Forelimb muscle (tissue), 1 donor: ENCODE data around the gene SLC7A6. TPM values are rescaled to one million over a fixed set of nuclear protein-coding genes. Genes with fewer than 3 reads are reported as not detected.
A peak's percentile ranks its signal among the peaks of the same experiment; 100 is the strongest.

Experiments used
- DNase-seq: peaks from one replicate; pipeline ENCODE4 v3.0.0-alpha.2; 2013; ENCODE audit warnings: low read depth
- polyA plus RNA-seq: library from polyadenylated mRNA; unstranded; fragments of 120-200 nt; gene quantifications from one replicate; pipeline ENCODE4 v1.2.1, GENCODE V29; 2013; ENCODE audit not compliant: insufficient read length

SLC7A6 gene
- polyA plus RNA-seq, result 7.9 TPM

DNA sequence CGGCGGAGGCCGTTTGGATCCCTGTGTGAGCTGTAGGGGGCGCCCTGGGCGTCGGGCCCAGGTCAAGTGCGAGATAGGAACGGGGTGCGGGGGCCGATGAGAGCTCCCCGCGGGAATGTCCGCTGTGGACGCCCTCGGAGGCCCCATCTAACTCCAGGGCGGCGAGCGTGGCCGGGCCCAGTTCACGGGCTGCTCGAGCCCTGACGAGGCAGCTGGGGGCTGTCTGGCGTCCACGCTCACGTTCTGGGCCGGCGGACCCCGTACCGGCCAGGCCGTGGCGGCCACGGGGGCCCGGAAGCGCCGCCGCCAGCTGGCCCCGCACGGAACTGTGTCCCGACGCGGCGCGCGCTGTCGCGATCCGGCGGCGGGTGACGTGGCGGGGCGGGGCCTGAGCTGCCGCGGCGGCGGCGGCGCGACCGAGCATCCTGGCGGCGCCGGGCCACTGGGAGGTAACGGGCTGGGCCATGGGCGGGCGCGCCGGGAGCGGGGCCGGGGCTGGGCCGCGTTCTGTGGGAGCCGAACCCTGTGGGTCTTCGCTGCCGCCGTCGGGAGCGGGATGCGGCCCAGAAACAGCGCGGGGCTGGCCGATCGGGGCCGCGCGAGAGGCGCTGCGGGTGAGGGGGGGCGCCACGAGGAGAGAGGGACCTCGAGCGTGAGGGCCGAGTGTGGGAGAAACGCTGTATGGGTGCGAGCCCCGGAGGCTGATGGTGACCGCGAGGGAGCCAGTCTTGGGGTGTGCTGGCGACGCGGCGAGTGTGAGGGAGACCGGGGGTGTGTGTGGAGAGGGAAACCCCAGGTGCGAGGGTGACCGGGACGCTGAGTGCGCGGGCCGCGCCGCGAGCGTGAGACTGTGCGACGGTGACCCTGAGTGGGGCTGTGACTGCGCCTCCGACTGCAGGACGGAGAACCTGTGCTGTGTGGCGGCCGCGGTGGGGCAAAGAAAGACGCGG lies at the start of gene SLC7A6:
SLC7A6 (plus strand) TSS at position 399 of the 950 bp plus-strand sequence. CDS start 10,201 bp downstream, outside the sequence.
- no peak for DNase-seq

DNA sequence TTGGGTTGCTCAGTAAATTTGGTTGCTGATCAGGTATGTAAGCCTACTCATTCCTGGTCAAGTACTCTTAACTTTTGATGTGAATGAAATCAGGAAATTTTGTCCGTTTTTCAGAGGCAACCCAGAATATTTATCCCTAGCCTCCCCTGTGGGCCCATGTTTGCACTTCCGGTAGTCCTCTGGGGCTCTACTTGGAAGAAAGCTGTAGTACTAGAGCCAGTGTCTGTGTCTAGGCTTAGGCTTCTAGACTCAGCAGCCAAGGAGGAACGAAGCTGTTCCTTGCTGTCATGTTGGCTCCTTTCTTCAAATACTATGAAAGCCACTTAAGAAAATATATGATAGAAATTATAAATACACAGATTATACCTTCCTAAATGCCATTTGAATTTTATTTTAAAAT lies 49.6 kb upstream of the SLC7A6 start:
- DNase-seq, result no peak

DNA sequence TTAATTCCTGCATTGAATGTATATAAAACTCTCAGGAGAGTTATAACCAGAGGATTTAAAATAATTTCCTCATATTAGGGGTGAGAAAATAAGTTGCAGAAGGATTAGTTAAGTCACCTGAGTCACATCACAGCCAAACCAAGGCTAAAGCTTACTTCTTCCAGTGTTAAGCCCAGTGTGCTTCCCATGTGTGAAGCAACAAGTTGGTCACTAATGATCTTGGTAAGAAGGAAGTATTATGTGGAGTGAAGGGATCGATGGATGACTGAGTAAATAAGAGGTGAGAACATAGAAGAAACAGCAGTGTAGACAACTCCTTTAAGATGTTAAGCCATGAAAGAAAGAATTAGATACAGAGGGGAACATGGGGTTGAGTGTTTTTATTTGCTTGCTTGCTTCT lies 49.0 kb upstream of the SLC7A6 start:
- DNase-seq, result no peak

DNA sequence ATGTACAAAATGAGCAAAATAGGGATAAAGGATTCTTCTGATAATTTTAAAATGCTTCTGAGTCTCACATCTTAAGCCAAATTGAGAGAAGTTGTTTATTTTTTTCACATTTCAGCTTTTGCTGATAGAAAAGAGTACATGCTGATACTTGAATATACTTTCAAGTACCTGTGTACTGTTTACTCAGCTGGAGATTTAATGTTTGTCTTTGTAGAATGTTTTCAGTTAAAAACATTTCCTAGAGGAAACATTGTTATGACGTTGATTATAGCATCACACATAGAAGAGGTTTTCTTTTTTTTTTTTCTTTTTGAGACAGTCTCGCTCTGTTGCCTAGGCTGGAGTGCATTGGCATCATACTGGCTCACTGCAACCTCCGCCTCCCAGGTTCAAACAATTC lies 48.1 kb upstream of the SLC7A6 start:
- no peak for DNase-seq

DNA sequence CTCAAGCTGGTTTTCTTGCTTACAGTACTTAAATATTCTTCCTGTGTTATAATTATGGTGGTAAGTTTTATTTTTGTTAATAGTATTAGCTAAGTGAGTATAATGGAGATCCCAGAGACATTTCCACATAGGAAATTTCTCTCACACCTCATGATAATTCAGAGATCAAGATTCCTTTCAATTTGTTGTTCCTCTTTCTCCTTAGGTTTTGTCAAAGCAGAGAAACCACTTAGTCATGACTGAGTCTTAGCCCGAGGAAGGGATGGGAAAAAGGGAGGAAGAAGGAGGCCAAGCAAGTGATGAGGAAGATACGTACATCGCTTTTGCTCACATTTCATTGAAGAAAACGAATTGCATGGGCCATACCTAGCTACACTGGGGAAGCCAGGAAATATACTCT lies 46.8 kb upstream of the SLC7A6 start:
- no peak for DNase-seq

DNA sequence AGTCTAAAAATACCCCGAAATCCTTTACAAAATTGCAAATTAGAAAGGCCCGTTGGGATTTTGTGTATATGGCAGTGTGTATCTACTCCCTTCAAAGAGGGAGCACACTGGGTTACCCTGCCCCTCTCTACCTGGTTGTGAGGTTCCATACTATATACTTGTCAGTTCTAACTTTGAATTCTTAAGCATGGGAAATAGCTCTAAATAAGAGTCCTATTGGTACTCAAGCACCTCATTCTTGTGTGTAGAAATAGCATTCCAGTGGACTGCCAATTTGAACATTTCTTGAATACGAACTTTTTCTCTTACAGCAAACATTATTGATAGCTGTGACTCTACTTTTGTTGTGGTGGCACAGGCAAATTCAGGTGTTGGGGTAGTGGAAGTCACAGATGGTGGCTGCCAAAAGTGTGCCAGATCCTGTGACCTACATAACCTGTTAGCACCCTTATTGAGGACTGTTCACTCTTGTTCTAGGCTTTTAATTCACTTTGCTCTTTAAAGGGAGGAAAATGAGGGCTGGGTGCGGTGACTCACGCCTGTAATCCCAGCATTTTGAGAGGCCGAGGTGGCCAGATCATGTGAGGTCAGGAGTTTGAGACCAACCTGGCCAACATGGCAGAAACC lies 44.5 kb upstream of the SLC7A6 start:
- DNase-seq, result no peak

DNA sequence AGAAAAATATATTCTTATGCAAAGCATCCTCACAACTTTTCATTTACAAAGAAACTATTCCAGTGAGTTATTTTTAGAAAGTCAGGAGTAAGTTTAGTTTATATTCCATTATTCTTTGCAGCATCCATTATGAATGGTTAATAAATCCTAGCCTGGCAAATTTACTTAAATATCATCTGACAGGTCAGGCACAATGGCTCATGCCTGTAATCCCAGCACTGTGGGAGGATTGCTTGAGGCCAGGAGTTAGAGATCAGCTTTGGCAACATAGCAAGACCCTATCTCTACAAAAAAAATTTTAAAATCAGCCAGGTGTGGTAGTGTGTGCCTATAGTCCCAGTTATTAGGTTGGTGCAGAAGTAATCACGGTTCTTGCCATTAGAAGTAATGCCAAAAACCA lies 41.3 kb upstream of the SLC7A6 start:
- DNase-seq, result no peak

DNA sequence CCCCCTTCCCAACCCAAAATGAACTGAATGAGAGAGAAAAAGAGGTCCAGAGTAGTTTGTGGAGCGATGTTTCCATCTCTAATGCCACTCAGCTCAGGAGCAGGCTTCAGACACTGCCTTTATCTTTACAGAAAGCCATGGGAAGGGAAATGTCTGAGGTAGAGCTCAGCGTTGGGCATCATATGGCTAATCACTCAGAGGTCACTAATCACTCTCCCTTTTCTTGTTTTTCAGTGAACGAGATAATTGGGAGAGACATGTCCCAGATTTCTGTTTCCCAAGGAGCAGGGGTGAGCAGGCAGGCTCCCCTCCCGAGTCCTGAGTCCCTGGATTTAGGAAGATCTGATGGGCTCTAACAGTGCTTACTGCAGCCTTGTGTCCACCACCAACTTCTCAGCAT lies 38.2 kb upstream of the SLC7A6 start:
- DNase-seq, result no peak

DNA sequence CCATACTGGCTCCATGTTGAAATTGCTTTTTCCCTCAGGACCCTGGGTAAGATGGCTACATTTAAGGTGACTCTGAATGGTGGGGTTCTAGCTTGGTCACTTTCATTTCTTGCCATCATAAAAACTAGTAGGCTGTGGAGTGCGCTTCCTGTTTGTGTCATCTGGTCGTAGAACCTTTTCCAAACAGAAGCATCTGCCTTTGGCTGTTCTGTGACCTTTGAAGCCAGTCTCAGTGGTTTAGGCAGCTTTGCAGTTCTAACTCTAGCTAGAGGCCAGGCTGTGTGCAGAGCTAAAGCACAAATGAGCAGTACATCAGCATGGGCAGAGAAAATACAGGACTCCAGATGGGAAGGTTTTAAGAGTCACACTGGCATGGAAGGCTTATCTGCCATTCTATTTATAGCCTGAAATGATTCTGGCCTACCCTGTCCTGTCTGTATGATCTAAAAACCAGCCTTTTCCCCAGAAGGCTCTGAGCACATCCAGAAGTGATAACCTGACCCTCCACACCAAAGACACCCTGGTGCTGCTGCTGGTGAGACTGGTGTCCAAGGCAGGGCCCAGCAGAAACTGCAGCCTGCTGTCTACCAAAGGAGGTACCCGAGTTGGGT lies 37.0 kb upstream of the SLC7A6 start:
- DNase-seq, result no peak

DNA sequence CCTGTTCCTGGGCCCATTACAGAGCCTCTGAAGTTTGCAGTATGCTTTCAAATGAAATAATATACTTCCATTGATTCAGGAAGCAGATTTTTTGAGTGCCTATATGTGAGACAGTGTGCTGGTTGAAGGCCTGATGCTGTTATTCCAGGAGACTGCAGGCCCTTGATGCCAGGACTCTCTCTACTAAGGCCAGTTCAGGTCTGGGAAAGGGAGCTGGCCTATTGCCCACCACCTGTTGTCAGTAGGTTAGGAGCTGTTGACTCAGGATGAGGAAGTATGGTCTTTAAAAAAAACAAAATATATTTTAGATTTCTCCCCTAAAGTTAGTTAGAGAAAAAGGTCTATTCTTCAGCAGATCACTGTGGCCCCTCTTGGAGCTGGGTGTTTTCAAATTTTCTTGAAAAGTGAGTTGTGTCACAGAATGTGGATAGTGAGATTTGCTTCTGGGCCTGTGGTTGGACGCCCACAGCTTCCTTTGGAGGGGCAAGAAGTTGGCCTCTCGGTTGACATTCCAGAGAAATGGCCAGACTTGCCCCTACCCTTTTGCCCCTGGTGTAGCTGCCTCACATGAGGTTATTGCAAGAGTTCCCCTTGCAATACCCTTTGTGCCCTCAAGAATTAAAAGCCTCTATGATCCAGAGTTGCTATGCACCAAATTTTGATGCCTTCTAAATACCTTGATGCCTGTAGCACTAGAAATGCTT lies 36.3 kb upstream of the SLC7A6 start:
- DNase-seq, result no peak

DNA sequence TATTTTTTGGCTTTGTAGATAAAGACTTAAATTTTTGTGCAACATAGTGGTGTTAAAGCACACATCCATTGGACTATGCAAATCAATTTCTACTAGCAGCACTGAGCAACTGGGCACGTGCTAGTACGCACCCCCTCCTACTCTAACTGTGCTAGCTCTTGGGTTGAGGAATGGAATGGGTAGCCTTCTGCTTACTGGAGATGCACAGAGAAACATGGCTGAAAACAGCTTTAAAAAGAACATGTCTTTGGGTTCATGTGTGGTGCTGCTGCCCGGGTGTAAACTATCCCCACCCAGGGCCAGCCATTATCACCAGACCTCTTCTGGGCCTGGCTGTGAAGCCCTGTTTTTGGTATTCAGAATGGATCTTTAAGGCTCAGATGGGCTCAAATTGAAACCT lies 35.7 kb upstream of the SLC7A6 start:
- no peak for DNase-seq

DNA sequence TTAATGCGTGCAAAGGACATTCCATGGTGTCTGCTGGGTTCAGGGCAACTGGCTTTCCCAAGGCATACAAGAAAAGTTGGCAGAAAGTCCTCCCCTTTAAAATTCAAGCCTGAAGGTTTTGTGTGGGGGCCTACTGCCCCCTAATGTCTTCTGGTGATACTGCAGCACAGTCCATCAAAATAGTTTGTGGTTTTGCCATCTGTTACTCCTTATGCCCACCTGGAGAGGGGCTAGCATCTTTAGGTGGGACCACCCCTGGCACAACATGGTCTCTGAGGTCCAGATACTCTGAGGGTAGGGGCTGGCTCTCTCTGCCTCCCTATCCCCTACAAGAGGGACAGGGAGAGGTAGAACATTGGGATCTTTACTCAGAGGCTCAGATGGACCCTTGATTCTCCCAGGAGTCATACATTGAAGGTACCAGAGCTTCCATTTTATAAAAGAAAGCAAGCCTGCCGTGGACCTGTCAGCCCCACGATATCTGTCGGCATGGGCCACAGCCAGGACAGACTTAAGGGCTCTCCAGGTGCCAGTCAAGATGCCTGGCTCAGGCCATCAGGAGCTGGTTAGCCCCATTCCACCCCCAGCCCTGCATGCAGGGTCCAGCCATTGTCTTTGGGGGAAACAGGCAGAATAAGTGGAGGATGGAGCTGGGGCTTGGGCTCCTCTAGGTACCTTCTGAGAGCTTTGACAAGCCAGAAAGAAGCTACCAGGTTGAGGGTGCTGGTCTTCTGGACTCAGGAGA lies 34.7 kb upstream of the SLC7A6 start:
- DNase-seq, result peak; percentile 29

DNA sequence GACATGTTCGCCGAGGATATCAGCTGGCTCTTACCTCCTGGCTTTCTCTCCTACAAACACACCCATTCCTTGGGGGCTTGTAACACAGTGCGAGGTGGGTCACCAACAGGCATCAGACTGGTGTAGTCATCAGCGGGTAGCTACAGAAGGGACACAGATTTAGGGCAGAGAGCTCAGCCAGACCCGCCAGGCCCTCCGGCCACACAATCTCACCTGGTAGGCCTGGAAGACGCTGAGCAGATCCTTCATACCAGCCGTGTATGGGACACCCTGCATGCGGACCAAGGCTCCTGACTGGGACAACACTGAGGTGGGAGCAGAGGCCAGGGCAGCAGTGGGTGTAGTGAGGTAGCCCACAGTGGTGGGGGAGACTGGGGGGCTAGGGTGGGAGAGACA lies 34.2 kb upstream of the SLC7A6 start:
- no peak for DNase-seq

DNA sequence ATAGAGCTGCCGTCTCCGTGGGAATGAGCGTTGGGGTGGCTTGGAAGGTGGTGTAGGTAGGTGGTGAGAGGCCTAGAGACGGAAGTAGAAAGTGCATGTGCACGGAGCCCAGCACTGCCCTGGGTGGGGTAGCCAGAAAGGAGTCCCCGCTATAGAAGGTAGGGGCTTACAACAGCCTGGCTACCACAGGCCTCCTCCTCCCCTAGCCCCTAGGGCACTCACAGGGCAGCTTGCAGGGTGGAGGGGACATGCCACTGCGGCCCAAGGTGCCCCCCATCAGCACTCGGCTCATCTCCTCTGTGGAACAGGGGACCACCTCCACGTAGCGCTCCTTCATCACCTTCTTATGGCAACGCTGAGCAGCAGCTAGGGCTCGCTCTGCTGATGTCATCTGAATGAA lies 33.4 kb upstream of the SLC7A6 start:
- no peak for DNase-seq

DNA sequence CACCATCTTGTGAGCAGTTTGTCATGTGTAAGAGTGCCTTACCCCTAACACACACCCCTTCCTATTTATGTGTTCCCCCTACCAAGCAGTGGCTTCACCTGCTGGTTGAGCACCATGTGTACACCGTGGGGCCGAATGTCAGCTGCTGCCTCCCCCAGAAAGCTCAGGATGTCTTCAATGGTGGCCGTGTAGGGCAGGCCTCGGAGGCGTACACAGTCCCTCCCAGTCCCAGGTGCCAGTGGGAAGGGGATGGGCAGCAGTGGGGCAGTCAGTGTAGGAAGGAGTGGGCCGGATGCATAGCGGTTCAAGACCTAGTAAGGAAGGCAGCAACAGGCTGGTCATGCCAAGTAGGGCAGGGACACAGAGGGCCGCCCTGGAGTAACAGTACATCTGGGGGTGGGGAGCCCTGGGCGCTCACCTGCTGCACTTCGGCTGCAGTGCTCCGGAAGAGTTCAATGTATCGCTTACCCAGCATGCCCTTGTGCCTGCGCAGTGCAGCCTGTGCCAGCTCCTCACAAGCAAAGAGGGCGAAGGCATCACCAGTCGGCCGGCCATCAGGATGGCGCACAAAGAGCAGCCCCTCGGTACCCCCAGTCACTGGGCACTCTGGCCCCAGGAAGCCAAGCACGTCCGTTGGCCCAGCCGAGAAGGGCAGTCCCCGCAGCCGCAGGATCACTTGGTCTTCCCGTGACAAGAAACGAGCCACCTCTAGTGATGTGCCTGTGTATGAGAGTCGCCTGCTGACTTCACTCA lies 32.8 kb upstream of the SLC7A6 start:
- DNase-seq, result no peak

DNA sequence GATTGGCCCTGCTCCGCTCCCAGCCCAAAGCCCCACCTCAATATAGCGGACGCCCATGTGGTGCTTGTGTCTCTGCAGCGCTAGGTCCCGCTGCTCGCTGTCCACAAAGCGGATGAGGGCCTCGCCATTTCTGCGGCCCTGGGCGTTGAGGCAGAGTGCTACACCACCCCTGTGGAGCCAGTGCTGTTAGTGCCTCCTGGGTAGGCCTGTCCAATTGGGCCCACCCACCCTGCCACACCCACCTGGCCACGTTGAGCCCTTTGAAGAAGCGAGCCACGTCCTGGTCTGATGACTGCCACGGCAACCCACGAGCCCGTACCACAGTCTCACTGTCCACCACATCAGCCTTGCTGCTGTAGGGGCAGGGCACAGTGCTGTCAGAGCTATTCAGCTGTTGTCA lies 32.0 kb upstream of the SLC7A6 start:
- no peak for DNase-seq

DNA sequence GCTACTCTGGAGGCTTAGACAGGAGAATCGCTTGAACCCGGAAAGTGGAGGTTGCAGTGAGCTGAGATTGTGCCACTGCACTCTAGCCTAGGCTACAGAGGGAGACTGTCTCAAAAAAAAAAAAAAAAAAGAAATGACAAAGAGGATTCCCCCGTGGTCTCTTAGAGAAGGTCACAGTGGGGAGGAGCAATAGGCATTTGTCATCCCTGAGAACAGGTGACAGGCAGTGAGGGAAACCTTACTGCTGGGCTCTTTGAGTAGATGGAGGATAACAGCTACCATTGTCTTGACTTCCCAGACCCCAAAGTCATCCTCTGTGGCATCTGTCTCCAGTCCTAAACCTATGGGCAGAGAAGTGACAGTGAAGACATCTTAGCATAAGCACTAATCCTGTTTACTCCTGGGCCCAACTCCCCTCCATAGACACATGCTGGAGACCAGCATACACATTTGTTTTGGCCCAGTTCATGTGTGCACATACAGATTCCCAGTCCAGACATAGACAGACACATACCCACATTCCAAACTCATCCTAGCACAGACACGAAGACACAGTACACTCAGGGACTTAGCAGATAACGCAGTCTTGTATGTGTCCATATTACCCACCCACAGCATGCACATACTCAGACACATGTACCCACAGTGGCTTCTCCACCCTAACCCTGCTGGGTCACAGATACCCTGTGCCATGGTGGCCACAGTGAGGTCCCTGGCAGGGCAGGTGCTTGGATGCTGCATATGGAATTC lies 31.1 kb upstream of the SLC7A6 start:
- no peak for DNase-seq

DNA sequence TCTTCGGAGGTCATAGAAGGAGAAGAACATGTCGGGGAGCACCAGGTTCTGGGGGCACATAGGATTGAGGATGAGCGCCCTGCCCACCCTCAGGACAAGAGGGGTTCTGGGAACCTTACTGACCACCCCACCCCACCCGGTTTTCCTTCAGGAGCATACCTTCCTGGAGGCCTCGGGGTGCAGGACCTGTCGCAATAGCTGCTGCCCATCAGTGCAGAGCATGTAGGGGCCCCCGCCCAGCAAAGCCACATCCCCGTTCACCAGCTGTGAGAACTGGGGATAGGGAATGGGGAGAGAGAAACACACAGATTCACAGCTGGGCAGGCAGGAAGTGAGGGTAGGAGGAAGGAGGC lies 30.5 kb upstream of the SLC7A6 start:
- DNase-seq, result no peak

DNA sequence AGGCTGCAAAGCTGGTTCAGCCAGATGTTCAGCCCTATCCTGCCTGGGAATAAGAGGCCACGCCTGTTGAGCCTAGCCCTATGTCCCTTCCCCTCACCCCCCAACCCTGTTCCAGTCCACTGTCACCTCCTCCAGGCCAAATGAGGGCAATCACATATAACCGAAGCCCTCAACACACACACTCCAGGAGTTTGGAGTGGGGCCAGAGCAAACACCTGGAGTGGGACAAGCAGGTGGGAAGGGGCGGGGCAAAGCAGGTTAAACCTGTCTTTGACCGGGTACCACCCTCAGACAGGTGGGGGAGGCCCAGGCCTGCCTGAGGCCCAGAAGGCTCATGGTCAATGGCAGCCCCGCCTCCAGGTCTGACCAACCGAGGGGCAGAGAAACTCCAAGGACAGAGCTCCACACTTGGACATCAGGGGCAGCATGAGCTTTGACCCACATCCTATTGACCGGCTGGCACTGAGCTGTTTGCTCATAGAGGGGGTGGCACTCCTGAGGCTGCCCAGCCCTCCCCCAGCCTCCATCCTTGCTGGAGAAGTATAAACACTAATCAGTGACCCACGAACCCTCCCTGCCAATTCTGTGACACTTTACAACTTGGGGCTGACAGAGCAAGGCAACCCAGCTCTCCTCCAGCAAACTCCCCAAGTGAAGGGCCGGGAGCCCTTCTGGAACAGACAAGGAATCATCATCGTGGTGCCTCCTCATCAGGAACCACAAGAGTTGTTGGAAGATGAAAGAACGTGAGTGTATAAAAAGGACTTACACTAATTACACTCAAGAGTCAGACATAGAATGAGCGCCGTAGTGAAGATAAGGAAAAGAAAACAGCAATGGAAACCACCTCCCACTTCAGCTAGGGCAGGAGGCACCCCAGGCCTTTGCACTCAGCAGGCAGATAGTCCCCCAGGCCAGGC lies 29.9 kb upstream of the SLC7A6 start:
- no peak for DNase-seq
